ENCODE data around the gene LNPEP.

- no peak for TF ChIP-seq ZNF546 (CRISPR knock-in tag; conservative IDR thresholded peaks at IDR 0.05)
- no peak for TF ChIP-seq ZNF580 (CRISPR knock-in tag; IDR thresholded peaks at IDR 0.05; ENCODE audit: borderline replicate concordance, low read depth)
- no peak for TF ChIP-seq CTCF (CRISPR knock-in tag; IDR thresholded peaks at IDR 0.05)
- TF ChIP-seq POLR2A (IDR thresholded peaks at IDR 0.05; ENCODE audit: insufficient read depth in 1 of 2, low read depth in 2 of 2, low read length in 2 of 2), result no peak; a peak in 1 of 4 replicates
- TF ChIP-seq TAF1 (CRISPR knock-in tag; IDR thresholded peaks at IDR 0.05), result no peak; the same call in 1 of the 2 replicates
- no peak for TF ChIP-seq FUBP1 (CRISPR knock-in tag; IDR thresholded peaks at IDR 0.05; ENCODE audit: borderline replicate concordance)
- TF ChIP-seq ZIK1 (CRISPR knock-in tag; IDR thresholded peaks at IDR 0.05; ENCODE audit: borderline replicate concordance, low read depth), result no peak
- TF ChIP-seq MYPOP (CRISPR knock-in tag; IDR thresholded peaks at IDR 0.05), result no peak
- no peak for TF ChIP-seq TBL1XR1 (IDR thresholded peaks at IDR 0.05; ENCODE audit: borderline replicate concordance, low read length, partially characterized antibody)
These were observed 796 bp downstream of the LNPEP start for GRCh38 chr5:96936431-96937320.

All from HepG2 (cell line).